ENCODE results near the gene PTPRN2.

DNA sequence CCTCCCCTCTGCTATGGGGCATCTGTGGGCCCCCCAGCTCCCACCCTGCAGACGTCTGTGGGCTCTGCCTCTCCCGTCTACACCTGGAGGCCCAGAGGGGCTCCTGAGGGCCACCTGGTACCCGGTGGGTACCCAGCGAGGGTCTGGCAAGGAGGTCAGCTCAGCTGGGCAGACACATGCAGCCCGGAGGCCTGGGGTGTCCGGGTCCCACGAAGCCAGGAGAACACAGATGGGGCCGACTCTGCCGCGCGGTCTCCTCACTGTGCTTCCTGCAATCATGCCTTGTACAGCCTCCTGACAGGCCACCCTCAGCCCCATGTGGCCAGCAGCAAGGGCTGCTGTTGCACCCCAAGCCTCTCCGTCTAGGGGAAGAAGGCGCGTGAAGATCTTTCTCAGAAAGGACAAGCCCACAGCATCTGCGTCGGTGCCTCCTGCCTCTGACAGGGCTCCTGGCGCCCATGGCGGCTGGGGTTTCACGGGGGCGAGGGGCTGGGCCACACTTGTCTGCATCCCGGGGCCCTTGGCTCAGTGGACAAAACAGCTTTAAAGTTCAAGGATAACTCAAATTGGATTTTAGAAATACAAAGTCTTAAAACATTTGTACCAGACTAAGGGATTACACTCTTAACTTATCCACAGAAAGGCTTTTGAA lies 859.5 kb downstream of the PTPRN2 start:
- no peak for TF ChIP-seq CTCF (IDR thresholded peaks at IDR 0.05)
- no peak for TF ChIP-seq POLR2A (IDR thresholded peaks at IDR 0.05)
- TF ChIP-seq POLR2AphosphoS5 (IDR thresholded peaks at IDR 0.05): no peak
